Gastroesophageal sphincter (tissue), 3 donors: ENCODE measurements around the gene CLEC4E.
"Not testable (repeated sequence)": the region's sequence is repeated elsewhere in the genome, so short reads cannot be mapped to it uniquely, and the experiment has no call there.

Source experiments
- CTCF ChIP-seq, 4 experiments: fragments of 200-600 bp in 2 of 4; fragments of 450-650 bp in 2 of 4; sonication (generic) in 1 of 4; IDR thresholded peaks; one replicate each; pipeline ENCODE4 v1.5.1; 2017 to 2019; ENCODE audit warnings: antibody characterized with exemption in 4 of 4, mild to moderate bottlenecking in 2 of 4, moderate library complexity in 2 of 4
- EP300 ChIP-seq: sonication (generic); formaldehyde crosslinking; IDR thresholded peaks from one replicate; pipeline ENCODE4 v1.6.1; 2017; ENCODE audit warnings: antibody characterized with exemption, mild to moderate bottlenecking
- POLR2A ChIP-seq, 2 donors: fragments of 450-650 bp; IDR thresholded peaks; one replicate each; pipeline ENCODE4 v1.6.1; 2017; ENCODE audit warnings: antibody characterized with exemption in 2 of 2, mild to moderate bottlenecking in 2 of 2, moderate library complexity in 1 of 2

GRCh38 chr12:8566052-8566451, 25.3 kb upstream of the CLEC4E start:
- not testable (repeated sequence) for TF ChIP-seq CTCF (IDR thresholded peaks at IDR 0.05); POLR2A (IDR thresholded peaks at IDR 0.05); EP300
